Epidermal melanocyte (primary cell): Measurements from ENCODE around the gene PCDHA7.
"Not testable (repeated sequence)": the region's sequence is repeated elsewhere in the genome, so short reads cannot be mapped to it uniquely, and the experiment has no call there.

Source experiments
- DNase-seq: peaks from one replicate; pipeline ENCODE4 v3.0.0; 2011; ENCODE audit warnings: low spot score; ENCODE audit not compliant: insufficient read length

PCDHA7 gene

GRCh38 chr5:140822969-140823368, 11.1 kb upstream of the PCDHA7 start:
- DNase-seq = not testable (repeated sequence)

- no peak for DNase-seq
Measured at GRCh38 chr5:140823475-140823874, 10.6 kb upstream of the PCDHA7 start.

- no peak for DNase-seq
Measured at GRCh38 chr5:140827704-140828361, 6.2 kb upstream of the PCDHA7 start, which contains the start of gene PCDHA6. Gene PCDHA6 (plus strand): TSS chr5:140827960. CDS start chr5:140828092, 132 bp downstream.

- no peak for DNase-seq
Measured at GRCh38 chr5:140828362-140828737, 5.7 kb upstream of the PCDHA7 start.

GRCh38 chr5:140829511-140830501, 4.3 kb upstream of the PCDHA7 start:
- DNase-seq = not testable (repeated sequence)

- DNase-seq = not testable (repeated sequence)
Measured at GRCh38 chr5:140834439-140835008, 455 bp downstream of the PCDHA7 start.

GRCh38 chr5:140835622-140836510, 1.8 kb downstream of the PCDHA7 start:
- DNase-seq = no peak

- no peak for DNase-seq
Measured at GRCh38 chr5:140840978-140841962, 7.2 kb downstream of the PCDHA7 start, which contains the start of gene PCDHA8. Gene PCDHA8 (plus strand): TSS chr5:140841187. CDS start chr5:140841322, 135 bp downstream.

GRCh38 chr5:140842798-140843733, 9.0 kb downstream of the PCDHA7 start:
- DNase-seq = no peak

GRCh38 chr5:140848139-140849102, 14.4 kb downstream of the PCDHA7 start, which contains the start of gene PCDHA9:
Gene PCDHA9 (plus strand): TSS chr5:140848382. CDS start chr5:140848496, 114 bp downstream.
- DNase-seq = not testable (repeated sequence)

GRCh38 chr5:140849831-140850634, 16.0 kb downstream of the PCDHA7 start:
- not testable (repeated sequence) for DNase-seq

GRCh38 chr5:140855772-140856674, 22.0 kb downstream of the PCDHA7 start, which contains the start of gene PCDHA10:
Gene PCDHA10 (plus strand): TSS chr5:140855897. CDS start chr5:140856049, 152 bp downstream.
- DNase-seq = no peak

- DNase-seq = no peak
Measured at GRCh38 chr5:140857177-140857986, 23.3 kb downstream of the PCDHA7 start.

GRCh38 chr5:140857987-140858240, 23.8 kb downstream of the PCDHA7 start:
- no peak for DNase-seq
